GM18505 (cell line): ENCODE data around the gene RPH3AL.
"Not testable (repeated sequence)": the region's sequence is repeated elsewhere in the genome, so short reads cannot be mapped to it uniquely, and the experiment has no call there.

Source experiments
- ATAC-seq: cut with Tn5 transposase; IDR thresholded peaks from one replicate; pipeline ENCODE4 v1.9.1; 2021; ENCODE audit not compliant: unreplicated experiment
- POLR2A ChIP-seq: IDR thresholded peaks from 4 replicates; pipeline ENCODE4 v1.6.1; 2011; ENCODE audit warnings: borderline replicate concordance; ENCODE audit not compliant: insufficient read depth, insufficient read length; ENCODE audit errors: extremely low read depth

Gene RPH3AL

DNA sequence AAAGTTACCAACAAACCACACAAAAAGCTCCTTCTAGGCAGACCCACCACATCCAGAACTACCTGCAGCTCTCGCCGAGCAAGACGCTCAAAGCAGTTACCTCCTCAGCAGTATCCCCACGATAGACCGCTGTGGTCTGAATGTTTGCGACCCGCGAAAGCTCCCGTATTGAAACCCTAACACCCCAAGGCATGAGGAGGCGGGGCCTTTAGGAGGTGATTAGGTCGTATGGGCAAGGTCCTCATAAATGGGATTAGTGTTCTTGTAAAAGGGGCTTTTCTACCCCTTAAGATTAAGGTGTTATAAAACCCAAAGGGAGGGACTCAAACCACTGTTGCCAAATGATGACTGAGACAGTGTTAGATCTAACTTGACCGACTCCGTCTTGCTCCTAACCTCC lies 19.0 kb upstream of the RPH3AL start:
- ATAC-seq = no peak

DNA sequence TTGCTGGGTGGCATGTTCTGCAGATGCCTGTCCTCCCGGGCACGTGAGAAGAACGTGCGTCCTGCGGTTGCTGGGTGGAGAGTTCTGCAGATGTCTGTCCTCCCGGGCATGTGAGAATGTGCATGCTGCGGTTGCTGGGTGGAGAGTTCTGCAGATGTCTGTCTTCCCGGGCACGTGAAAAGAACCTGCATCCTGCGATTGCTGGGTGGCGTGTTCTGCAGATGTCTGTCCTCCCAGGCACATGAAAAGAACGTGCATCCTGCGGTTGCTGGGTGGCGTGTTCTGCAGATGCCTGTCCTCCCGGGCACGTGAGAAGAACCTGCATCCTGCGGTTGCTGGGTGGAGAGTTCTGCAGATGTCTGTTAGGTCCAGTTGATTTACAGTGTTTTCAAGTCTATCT lies 15.0 kb upstream of the RPH3AL start:
- not testable (repeated sequence) for ATAC-seq

More for the DNA sequence above, 19.0 kb upstream of the RPH3AL start:
- TF ChIP-seq POLR2A = no peak

DNA sequence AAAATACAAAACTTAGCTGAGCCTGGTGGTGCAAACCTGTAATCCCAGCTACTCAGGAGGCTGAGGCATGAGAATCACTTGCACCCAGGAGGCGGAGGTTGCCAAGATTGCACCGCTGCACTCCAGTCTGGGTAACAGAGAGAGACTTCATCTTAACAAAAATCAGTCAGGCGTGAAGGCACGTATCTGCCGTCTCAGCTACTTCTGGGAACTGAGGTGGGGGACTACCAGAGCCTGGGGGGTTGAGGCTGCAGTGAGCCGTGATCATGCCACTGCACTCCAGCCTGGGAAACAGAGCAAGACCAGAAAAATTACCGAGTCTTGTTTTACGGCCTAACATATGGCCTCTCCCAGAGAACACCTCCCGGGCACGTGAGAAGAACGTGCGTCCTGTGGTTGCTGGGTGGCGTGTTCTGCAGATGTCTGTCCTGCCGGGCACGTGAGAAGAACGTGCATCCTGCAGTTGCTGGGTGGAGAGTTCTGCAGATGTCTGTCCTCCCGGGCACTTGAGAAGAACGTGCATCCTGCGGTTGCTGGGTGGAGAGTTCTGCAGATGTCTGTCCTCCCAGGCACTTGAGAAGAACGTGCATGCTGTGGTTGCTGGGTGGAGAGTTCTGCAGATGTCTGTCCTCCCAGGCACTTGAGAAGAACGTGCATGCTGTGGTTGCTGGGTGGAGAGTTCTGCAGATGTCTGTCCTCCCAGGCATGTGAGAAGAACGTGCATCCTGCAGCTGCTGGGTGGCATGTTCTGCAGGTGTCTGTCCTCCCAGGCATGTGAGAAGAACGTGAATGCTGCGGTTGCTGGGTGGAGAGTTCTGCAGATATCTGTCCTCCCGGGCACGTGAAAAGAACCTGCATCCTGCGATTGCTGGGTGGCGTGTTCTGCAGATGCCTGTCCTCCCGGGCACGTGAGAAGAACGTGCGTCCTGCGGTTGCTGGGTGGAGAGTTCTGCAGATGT lies 14.3 kb upstream of the RPH3AL start:
- ATAC-seq = not testable (repeated sequence)

DNA sequence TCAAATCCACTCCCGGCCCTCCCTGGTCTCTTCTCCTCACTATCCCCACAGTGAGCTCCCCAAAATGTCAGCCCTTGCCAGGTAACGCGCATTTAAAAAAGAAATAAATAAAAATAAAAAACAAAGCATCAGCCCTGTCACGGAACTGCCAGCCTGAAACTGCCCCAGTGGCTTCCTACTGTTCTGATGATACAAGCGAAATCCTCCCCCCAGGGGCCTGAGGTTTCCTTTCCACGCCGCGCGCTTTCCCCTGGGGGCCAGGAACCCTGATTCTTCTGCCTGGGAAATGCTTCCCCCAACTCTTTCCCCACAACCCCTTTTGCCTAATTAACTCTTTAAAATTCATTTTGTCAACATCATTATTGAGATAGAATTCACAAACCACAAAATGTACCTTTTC lies 12.2 kb upstream of the RPH3AL start:
- ATAC-seq = no peak
- TF ChIP-seq POLR2A = no peak

DNA sequence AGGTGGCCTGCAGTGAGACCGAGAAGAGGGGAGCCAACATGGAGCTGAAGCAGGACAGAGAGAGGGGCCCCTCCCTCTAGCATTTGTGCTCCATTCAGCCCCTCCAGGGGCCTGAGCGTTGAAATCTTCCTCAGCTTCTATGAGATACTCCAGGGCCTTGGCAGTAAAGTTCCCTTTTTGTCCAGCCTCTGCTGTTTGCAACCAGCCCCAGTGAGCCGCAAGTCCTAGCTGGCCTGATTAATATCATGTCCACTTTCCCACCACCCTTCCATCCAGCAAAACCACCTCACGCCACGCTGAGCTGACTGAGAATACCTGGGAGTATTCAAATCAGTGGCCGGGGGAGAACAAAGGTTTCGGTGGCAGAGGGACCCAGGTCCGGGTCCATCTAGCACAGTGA lies 11.7 kb upstream of the RPH3AL start:
- TF ChIP-seq POLR2A = no peak
- no peak for ATAC-seq

DNA sequence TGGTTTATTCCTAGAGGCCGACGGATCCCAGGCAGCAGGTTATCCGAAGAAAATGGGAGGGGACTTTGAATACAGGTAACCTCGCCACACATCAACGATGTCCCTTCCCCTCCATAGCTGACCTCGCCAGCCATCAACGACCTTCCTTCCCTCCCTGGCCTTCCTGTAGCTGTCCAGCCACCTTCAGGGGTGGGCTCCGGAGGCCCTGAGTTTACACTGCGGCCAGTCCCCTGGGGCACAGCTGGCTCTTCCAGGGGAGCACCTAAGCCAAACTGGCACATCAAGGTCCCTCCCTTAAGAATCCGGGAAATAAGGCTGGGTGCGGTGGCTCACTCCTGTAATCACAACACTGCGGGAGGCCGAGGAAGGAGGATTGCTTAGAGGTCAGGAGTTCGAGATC lies 10.1 kb upstream of the RPH3AL start:
- no peak for TF ChIP-seq POLR2A
- no peak for ATAC-seq

DNA sequence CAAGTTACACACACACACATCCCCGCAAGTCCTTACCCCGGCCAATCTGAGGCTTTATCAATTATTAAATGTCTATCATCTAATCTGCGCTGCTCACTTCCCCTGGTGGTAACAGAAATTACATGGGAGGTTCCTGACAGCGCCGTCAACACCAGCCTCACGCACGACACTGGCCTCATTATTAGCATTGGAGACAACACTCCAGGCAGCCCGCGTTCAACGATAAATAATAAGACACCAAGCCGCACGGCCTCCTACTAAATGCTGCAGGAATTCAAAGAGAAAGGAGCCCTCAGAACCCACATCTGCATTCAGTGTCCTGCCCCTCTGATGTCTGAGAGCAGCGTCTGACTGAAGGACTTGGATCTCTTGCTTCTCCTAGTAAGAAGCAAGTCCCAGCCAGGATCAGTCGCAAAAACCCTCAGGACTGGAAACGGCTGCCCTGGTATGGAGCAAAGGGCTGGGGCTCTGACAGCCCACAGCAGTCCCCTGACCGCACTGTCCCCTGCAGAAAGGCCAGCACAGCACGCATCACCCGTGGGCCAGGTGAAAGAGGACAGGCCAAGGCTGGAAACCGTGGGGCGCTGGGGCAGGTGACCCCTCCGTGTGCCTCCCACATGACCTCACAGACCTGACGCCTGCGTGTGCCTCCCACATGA lies 7.6 kb upstream of the RPH3AL start:
- ATAC-seq = no peak
- no peak for TF ChIP-seq POLR2A

DNA sequence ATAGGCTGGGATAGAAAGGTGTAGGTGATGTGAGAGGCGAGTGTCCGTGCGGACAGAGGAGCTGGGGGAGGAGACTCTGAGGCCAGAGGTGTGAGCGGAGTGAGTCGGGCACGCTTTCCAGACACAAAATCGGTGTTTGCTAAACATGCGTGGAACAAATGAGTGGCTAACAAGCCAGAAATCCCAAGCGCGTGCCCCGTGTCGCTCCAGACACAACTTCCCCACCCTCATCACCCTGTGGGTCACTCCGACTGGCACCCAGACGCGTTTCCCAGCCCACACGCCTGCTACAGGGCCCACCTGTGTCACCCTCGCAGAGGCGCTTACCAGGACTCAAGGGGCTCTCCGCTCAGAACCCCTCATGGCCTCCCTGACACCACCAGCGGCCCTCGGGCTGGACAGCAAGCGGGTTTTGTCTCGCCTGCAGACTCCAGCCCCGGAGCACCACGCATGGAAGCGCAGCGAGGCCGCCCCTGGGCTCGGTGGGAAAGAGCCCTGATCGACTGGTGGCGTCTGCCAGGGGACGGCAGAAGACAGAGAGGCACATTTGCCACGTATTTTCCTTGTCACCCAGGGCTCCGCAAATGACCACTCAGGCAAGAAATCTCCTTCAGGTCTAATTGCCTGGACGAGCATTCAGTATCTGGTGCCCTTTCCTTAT lies 6.0 kb upstream of the RPH3AL start:
- no peak for ATAC-seq
- no peak for TF ChIP-seq POLR2A

DNA sequence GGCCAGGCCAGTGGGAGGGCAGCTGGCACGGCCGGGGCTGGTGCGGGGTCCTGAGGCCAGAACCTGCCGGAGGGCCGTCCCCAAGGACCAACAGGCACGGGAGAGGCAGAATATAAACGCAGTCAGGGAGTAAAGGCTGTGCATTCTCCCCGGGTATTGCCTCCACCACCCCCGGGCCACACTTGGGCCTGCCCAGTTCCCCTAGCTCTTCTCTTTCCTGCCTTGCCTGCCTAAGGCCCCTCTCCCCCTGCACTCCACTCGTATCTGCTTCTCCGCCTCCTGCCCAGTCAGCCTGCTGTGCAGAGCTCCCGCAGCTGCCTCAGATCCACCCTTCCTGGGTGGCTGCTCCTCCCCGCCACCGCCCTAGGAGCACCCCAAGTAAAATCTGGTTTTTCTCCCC lies 5.0 kb upstream of the RPH3AL start:
- no peak for TF ChIP-seq POLR2A
- no peak for ATAC-seq

DNA sequence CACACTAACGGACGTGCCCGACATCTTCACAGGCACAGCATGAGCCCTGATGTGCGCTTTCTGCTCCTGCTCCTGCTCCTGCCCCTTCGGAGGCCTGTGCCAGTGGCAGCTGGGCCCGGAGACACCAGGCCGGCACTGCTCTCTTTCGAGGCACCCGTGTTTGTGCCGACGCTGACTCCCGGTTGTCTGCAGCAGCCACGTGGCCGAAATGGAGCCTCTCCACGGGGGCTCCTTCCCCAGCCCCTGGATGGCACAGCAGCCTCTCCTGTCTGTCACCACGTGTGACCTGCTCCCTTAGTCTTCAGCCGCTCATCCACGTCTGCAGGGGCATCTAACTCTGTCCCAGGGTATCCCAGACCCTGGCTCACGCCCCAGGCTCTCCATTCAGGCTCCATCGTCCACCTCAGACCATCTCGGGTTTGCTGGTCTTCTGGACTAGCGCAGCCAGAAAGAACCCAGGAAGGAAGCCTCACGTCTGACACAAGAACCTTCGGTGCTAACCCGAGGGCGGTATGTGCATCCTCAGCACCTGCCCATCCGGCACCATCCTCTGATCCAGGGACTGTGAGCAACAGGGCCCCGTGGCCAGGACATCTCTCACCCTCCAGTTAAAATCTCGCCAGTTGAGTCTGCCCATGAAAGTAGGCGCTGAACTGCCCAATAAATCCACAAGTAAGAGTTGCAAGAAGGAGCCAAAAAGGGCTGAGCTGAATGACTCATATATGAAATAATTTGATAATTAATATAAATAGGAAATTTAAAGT lies 4.2 kb upstream of the RPH3AL start:
- TF ChIP-seq POLR2A = no peak
- no peak for ATAC-seq

DNA sequence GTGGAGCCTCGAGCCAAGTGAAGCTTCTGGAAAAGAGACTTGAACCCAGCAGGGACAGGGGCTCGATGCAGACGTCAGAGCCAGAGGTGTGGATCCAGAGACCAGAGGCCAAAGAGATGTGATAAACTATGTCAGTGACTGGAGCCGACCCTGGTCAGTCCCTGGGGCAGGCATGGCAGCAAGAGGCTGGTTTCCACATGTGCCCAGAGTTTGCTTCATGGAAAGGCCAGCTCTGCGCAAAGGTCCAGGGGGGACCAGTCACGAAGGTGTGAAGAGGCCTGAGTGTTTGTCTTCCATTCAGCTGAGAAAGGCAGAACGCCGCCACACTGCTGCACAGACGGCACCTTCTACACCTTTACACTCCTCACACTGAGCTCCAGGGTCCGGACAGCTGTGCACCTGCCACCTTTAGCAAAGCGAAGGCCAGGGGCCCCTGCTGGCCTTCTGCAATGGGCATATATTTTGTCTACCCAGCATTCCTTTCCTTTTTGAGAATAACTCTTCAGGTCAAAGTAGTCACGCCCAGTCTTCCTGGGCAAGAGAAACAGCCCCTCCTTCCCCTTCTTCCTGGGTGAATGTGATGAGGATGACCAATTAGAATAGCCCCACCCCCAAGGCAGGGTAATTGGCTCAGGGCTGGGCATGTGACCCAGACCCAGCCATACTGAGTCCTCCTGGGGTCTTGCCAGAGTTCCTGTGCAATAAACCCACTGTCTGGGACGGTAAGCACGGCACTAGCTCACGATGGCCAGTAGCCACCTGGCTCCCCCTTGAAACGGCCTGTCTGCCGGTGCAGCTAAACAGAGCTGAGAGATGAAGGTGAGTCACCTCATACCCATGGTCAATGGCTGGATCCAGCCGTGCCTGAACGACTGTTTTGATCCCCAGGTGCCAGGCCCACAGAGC lies 2.3 kb upstream of the RPH3AL start:
- no peak for TF ChIP-seq POLR2A
- no peak for ATAC-seq

DNA sequence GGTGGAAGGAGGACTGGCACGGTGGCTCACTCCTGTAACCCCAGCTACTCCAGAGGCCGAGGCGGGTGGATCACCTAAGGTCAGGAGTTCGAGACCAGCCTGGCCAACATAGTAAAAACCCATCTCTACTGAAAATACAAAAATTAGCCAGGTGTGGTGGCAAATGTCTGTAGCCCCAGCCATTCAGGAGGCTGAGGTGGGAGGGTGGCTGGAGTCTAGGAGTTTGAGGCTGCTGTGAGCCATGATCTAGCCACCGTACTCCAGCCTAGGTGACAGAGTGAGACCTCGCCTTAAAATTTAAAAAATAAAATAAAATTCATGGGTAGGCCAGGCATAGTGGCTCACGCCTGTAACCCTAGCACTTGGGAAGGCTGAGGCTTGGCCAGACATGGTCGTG lies 1.2 kb upstream of the RPH3AL start:
- TF ChIP-seq POLR2A = no peak
- ATAC-seq = no peak

DNA sequence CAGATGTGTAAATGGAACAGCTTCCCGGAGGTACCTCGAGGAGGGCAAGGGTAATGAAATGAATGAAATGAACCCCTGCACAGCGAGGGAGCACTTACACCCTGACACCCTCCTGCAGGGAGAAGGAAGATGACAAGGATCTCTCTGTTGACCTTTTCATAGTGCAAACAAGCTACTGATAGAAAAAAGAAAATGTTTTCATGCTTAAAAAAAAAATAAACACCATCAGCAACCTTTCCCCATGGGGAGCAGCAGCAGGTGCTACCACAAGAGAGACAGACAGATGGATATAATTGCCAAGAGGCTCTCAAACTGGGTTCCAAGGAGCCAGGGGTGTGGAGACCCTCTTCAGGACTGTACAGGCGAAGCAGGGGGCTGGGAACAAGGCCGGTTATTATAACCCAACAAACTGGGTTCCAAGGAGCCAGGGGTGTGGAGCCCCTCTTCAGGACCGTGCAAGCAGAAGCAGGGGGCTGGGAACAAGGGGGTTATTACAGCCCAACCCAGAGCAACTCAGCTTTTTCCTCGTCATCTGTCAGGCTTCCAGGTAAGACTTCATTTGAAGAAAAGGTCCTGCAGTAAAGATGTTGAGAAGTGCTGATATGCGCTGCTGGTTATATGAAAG lies 718 bp upstream of the RPH3AL start:
- TF ChIP-seq POLR2A = no peak
- ATAC-seq = no peak
